HG02798 (cell line): Measurements from ENCODE around the gene SPRING1.

Source experiments
- ATAC-seq: cut with Tn5 transposase; IDR thresholded peaks from one replicate; pipeline ENCODE4 v1.9.1; 2021; ENCODE audit warnings: mild to moderate bottlenecking; ENCODE audit not compliant: unreplicated experiment, poor library complexity

The SPRING1 gene

GRCh38 chr12:116710370-116711150, 27.3 kb downstream of the SPRING1 start:
- no peak for ATAC-seq

DNA sequence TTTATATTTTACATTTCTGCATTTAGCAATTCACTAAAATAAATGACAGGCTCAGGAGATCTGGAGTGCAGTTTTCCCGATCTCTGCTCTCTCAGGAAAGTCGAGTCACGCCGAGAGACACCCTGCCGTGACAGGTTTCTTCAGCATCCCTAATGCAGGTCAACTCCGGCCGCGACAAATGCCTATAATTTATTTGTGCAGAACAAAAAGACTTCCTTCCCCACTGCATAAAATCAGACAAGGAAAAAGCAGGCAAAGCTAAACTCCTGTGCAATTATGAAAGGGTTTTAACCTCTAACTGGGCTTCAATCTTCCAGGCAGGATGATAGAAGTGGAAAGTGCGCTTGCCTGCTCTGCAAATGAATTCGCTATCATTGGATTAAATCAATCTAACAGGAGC, 28.1 kb downstream of the SPRING1 start:
- ATAC-seq: no peak

DNA sequence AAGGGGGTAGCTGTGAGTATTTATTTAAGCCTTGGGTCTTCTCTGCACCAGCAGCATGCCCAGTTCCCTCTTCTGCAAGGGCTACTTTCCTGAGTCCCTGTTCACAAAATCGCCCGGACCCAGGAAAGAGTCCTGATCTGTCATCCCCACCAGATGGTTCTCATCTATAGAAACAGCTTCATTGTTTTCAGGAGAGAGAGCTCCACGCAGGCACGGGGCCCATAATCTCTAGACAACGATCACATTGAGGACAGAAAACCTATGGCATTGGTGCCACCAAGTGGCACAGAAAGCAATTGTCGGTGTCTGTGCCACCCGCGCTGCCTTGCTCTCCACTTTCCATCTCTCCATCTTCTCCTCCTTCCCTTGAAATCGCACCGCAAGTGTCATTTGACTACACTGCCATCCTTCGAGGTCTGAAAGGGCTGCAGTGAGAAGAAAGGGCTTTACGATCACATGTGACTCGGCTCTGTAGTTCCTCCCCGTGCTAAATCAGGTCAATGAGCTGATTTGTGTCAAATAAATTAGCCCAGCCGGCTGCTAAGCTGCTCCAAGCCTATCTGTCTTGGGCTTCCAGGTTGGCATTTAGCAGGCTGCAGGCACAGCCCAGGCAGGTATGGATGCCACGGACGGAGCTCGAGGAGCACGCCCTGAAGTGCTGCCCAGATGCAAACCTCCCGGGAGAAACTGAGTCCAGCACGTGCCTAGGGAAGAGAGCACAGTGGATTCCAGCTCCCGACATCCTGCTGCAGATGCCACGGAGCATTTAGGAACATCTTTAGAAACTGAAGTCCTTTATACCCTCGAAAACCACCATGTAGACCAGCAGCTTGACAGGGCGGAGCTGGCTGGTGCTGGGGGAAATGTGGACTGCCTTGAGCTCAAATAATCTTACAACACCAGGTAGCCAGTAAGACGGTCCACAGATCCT, 28.8 kb downstream of the SPRING1 start:
- no peak for ATAC-seq

- no peak for ATAC-seq
Measured at GRCh38 chr12:116707751-116708150, 30.1 kb downstream of the SPRING1 start.

- ATAC-seq: no peak
Measured at GRCh38 chr12:116703214-116703795, 34.6 kb downstream of the SPRING1 start.

GRCh38 chr12:116701432-116701831, 36.4 kb downstream of the SPRING1 start:
- ATAC-seq: no peak

GRCh38 chr12:116700066-116700465, 37.8 kb downstream of the SPRING1 start:
- ATAC-seq: no peak

DNA sequence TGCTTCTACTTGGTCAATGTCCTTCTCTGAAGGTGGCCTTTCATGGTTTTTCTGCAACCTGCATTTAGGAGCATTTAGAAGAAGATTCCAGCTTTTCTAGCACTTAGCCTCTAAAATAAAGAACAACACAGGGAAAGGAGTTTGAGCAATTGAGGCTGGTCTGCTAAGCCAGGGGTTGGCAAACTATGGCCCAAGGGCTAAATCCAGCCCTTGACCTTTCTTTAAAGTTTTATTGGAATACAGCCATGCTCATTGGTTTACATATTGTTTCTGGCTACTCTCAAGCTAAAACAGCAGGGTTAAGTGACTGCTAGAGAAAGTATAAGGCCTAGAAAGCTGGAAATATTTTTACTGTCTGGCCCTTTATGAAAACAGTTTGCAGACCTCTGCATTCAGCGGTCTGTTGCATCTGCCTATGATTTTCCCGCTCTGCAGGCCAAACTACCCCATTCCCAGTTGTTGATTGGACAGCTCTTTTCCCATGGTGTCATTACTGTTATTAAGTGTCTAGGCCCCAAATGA, 39.3 kb downstream of the SPRING1 start:
- no peak for ATAC-seq

GRCh38 chr12:116698116-116698515, 39.8 kb downstream of the SPRING1 start:
- no peak for ATAC-seq

DNA sequence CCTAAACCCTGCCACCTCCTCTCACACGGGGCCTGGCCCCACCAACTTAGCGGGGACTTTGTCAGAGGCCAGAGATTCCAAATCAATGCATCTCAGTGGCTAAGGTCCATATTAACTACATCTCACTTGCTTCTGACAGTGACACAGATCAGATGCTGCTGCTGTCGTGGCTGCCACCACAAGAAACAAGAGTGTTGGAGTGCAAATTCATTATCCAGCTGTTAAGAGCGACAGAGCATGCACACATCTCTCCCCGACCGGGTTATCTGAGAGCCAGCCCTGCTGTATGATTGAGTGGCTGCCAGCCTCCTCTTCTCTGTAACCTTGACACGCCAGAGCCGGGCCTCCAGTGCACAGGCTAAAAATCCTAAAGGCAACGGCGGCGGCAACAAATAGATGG, 40.2 kb downstream of the SPRING1 start:
- ATAC-seq: no peak

GRCh38 chr12:116697305-116697704, 40.6 kb downstream of the SPRING1 start:
- no peak for ATAC-seq

- no peak for ATAC-seq
Measured at GRCh38 chr12:116695464-116695725, 42.5 kb downstream of the SPRING1 start.

DNA sequence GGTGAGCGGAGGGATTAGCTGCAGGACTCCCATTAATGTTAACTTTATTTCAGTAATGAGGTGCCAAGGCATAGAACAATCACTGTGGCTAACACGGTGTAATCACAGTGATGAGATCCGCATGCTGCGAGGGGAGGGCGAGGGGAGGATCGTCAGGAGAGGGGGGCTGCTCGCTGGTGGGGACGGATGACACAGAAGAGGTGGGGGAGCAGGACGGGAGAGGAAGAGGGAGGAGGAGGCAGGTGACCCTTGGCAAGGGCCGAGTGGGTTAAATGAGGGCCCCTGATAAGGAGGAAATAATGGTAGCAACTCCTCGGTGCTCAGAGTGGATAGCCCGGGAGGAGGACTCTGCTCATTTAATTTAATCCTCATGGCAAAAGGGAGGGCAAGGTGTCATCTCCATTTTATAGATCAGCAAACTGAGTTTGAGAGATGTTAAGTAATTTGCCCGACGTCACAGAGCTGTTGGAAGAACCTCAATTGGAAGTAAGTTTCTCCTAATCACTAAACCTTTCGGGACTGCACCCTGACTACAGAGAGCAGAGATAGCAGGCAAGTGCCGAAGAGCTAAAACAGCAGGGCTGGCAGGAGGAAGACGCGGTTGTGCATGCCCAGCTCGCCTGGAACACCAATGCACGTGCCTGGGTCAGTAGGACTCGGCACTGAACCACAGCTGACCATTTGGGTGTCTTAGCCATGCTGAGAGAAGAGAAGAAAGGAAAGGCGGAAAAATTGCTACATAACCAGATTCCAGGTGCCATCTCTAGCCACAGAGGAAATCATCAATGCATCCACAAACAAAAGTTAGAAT, 43.0 kb downstream of the SPRING1 start:
- no peak for ATAC-seq

- ATAC-seq: no peak
Measured at GRCh38 chr12:116693286-116694227, 44.3 kb downstream of the SPRING1 start.

- no peak for ATAC-seq
Measured at GRCh38 chr12:116692605-116693004, 45.3 kb downstream of the SPRING1 start.

DNA sequence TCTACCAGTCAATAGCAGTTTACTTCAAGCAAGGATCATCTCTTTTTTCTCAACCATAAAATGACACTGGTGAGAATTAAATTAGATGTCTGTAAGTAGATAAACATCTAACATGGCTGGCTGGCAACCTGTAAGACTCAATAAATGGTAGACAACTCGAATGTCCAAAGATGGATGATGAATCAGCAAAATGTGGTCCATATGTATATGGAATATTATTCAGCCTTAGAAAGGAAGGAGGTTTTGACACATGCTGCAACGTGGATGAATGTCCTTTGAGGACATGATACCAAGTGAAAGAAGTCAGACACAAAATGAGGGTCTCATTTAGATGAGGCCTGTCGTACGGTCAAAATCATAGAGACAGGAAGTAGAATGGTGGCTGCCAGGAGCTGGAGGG, 46.2 kb downstream of the SPRING1 start:
- no peak for ATAC-seq

DNA sequence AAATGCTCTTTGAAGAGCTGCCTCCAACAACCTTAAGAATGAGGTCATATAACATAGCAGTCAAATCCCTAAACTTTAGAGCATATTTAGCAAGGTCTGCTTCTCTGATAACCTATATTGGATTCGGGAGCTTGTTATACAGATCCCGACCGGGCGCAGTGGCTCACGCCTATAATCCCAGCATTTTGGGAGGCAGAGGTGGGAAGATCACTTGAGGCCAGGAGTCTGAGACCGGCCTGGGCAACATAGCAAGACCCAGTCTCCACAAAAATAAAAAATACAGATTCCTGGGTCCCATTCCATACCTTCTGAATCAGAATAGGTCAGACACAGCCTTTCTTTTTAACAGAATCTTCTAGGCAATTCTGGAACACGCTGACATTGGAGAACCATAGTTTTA, 46.7 kb downstream of the SPRING1 start:
- ATAC-seq: no peak

DNA sequence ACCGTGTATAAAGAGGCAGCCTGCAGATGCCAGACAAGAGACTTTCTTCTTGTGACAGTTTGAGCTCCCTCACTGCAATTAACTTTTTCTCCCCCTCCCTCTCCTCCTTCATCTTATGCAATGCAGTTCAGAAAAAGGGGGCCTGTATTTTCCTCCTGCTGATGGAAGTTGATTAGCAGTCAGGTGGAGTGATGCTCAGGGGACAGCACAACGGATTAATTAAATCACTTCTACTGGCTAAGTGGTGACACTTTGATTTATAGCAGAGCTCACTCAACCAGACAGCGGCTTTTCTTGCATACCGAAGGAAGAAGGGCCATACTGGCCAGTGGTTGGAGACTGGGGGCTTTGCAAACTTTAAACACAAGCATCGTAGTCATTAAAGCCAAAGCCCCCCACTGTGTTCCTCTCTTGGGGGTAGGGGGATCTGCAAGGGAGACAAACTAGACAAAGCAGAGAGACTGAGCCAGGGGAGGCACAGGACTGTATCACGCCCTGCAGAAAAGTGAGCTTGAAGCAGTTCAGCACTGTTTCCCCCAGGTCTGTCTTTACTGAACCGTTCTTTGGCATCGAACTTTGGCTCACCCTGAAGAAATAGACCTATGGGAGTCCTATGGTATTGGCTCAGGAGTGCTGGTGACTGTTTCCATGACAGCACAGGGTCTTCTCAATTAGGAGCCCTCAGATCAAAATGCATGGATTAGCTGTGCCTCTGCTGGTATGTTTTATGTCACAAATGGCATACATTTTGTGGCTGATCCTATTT, 47.7 kb downstream of the SPRING1 start:
- ATAC-seq: no peak
